ENCODE data around the gene MAN2A1. TPM values are rescaled to one million over a fixed set of nuclear protein-coding genes. Genes with fewer than 3 reads are reported as not detected.

The MAN2A1 gene
- total RNA-seq, 1 experiment from 2014 or later = 78.0 TPM

DNA sequence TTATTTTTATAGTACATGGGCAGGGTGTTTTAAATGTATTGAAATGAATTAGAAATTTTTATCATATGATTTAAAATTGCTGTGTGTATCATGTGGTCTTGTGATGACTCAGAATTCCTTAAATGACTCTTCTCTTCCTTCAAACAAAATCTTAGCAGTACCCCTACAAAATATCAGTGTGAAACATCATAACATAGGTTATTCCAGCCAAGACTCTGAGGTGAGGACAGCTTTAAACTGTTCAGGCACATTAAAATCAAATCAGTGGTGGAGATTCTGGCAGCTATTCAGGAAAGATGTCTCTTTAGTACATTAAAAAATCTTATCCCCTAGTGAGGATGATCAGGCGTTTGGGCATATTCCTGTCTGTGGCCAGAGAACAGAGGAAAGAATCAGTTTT lies 174.0 kb downstream of the MAN2A1 start:
- H3K27me3 Mint-ChIP-seq (ENCODE audit: low read depth) = no peaks in the 10 kb centered on the region
- Histone ChIP-seq H4K20me1 (ENCODE audit: control insufficient read depth, insufficient read depth, insufficient read length) (no peaks in the 10 kb centered on the region), H3K79me1 (ENCODE audit: insufficient read depth, low read depth, low read length, poor library complexity, severe bottlenecking) (no peaks in the 10 kb centered on the region), H3K9ac (ENCODE audit: extremely low read depth, insufficient read length, low read length) (no peak overlapping the region), H3K14ac (ENCODE audit: insufficient read depth, low read length) (no peak overlapping the region), H3K56ac (ENCODE audit: insufficient read length, low read depth, low read length) (no peak overlapping the region), H3K18ac (ENCODE audit: insufficient read length, low read depth, low read length) (no peak overlapping the region), H3K4me2 (ENCODE audit: insufficient read depth, insufficient read length, low read length) (no peak overlapping the region), H4K8ac (replicated peaks; ENCODE audit: insufficient read length, low read depth, low read length) (no peak overlapping the region), H2BK20ac (ENCODE audit: low read depth, low read length, poor library complexity, severe bottlenecking) (no peak overlapping the region), H3K23me2 (ENCODE audit: insufficient read length, low read depth, low read length, poor library complexity, severe bottlenecking) (no peaks in the 10 kb centered on the region), H3K4me1 (ENCODE audit: insufficient read depth, low read length) (0 out of 2 replicates have a peak, but pooled peaks cover 7% of the 10 kb centered on the region), H3K27ac (ENCODE audit: insufficient read length, low read depth, low read length) (no peak overlapping the region), H2BK12ac (ENCODE audit: insufficient read length, low read depth, low read length) (no peak overlapping the region), H2AFZ (ENCODE audit: low read length) (no peak overlapping the region), H4K5ac (ENCODE audit: insufficient read length, low read depth, low read length) (no peak overlapping the region), H2BK120ac (ENCODE audit: low read depth, low read length, poor library complexity, severe bottlenecking) (no peak overlapping the region), H3T11ph (ENCODE audit: low read length) (no peak overlapping the region), H2BK15ac (ENCODE audit: low read depth, low read length) (no peak overlapping the region), H3K79me2 (ENCODE audit: insufficient read depth, low read length) (no peaks in the 10 kb centered on the region), H3K27me3 (ENCODE audit: insufficient read depth, low read length) (no peaks in the 10 kb centered on the region), H3K9me3 (ENCODE audit: control insufficient read depth, low read depth, low read length) (no peaks in the 10 kb centered on the region), H4K91ac (ENCODE audit: insufficient read length, low read depth, low read length) (no peak overlapping the region), H2AK5ac (ENCODE audit: insufficient read length, low read length) (no peak overlapping the region), H3K4ac (ENCODE audit: low read depth, low read length) (no peak overlapping the region), H2BK5ac (ENCODE audit: insufficient read length, low read length) (no peak overlapping the region), H3K23ac (ENCODE audit: insufficient read length, low read depth, low read length) (no peak overlapping the region)
- H3K4me1 Mint-ChIP-seq = peaks cover 15 to 17% of the 10 kb centered on the region in 2 experiments
- DNase-seq = no peak
- TF ChIP-seq, protein P1, sequence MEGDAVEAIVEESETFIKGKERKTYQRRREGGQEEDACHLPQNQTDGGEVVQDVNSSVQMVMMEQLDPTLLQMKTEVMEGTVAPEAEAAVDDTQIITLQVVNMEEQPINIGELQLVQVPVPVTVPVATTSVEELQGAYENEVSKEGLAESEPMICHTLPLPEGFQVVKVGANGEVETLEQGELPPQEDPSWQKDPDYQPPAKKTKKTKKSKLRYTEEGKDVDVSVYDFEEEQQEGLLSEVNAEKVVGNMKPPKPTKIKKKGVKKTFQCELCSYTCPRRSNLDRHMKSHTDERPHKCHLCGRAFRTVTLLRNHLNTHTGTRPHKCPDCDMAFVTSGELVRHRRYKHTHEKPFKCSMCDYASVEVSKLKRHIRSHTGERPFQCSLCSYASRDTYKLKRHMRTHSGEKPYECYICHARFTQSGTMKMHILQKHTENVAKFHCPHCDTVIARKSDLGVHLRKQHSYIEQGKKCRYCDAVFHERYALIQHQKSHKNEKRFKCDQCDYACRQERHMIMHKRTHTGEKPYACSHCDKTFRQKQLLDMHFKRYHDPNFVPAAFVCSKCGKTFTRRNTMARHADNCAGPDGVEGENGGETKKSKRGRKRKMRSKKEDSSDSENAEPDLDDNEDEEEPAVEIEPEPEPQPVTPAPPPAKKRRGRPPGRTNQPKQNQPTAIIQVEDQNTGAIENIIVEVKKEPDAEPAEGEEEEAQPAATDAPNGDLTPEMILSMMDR (conservative IDR thresholded peaks at IDR 0.05) = no peak
- peak overlapping the region in 2 of 3 experiments; percentile 22 to 56; a peak in 3 of 7 replicates for H3K27ac Mint-ChIP-seq
- H3K9me3 Mint-ChIP-seq = no peaks in the 10 kb centered on the region
- no peak overlapping the region for H3K4me3 Mint-ChIP-seq
- H3K36me3 Mint-ChIP-seq (ENCODE audit: insufficient read depth in 1 of 3, low read depth in 3 of 3) = peaks cover 20 to 67% (median 64%) of the 10 kb centered on the region in 3 experiments
- no CpG with 5 or more reads among the region's 1 CpG for WGBS (ENCODE audit: extremely low coverage, insufficient read length, low lambda C conversion rate)

Data from H9 (cell line).